HepG2 (cell line): ENCODE data around the gene TRPC1. TPM values are rescaled to one million over a fixed set of nuclear protein-coding genes. Genes with fewer than 3 reads are reported as not detected.

Source experiments
- ARNT ChIP-seq: fragments of 450-650 bp; IDR thresholded peaks from 2 replicates; pipeline ENCODE4 v1.6.1; 2017
- CHD2 ChIP-seq: IDR thresholded peaks from 2 replicates; pipeline ENCODE4 v1.6.1; 2011; ENCODE audit warnings: low read depth, low read length, improper control_type of control experiment
- CREM ChIP-seq, 2 experiments: sonication (generic) in 1 of 2; formaldehyde crosslinking in 1 of 2; IDR thresholded peaks; 2 replicates each; pipeline versions ENCODE4 v1.4.0 to v1.6.1; 2016 to 2020; ENCODE audit warnings: antibody characterized with exemption in 1 of 2, mild to moderate bottlenecking in 1 of 2, missing genetic modification reagents in 1 of 2
- EZH2 ChIP-seq: conservative IDR thresholded peaks from 2 replicates; pipeline ENCODE4 v1.6.1; 2012; ENCODE audit warnings: mild to moderate bottlenecking, low read depth, low read length, moderate library complexity
- FOXK2 ChIP-seq: fragments of 450-650 bp; IDR thresholded peaks from 2 replicates; pipeline ENCODE4 v1.6.1; 2016
- MAFG ChIP-seq: sonication (generic); formaldehyde crosslinking; IDR thresholded peaks from 2 replicates; pipeline ENCODE4 v1.5.1; 2020; ENCODE audit warnings: mild to moderate bottlenecking, missing genetic modification reagents
- MTA1 ChIP-seq: sonication (generic); formaldehyde crosslinking; IDR thresholded peaks from 2 replicates; pipeline ENCODE4 v1.4.0; 2020; ENCODE audit warnings: missing genetic modification reagents, mild to moderate bottlenecking, borderline replicate concordance
- REL ChIP-seq: sonication (generic); formaldehyde crosslinking; conservative IDR thresholded peaks from 2 replicates; pipeline ENCODE4 v1.8.0; 2022; ENCODE audit warnings: mild to moderate bottlenecking, missing genetic modification reagents, moderate library complexity
- RFXAP ChIP-seq: sonication (generic); formaldehyde crosslinking; IDR thresholded peaks from 2 replicates; pipeline ENCODE4 v1.4.0; 2020; ENCODE audit warnings: missing genetic modification reagents, borderline replicate concordance
- TRAFD1 ChIP-seq: sonication (generic); formaldehyde crosslinking; IDR thresholded peaks from 2 replicates; pipeline ENCODE4 v1.5.1; 2020; ENCODE audit warnings: missing genetic modification reagents, mild to moderate bottlenecking, borderline replicate concordance
- XBP1 ChIP-seq: sonication (generic); formaldehyde crosslinking; IDR thresholded peaks from 2 replicates; pipeline ENCODE4 v1.5.0; 2020; ENCODE audit warnings: missing genetic modification reagents
- ZFP62 ChIP-seq: sonication (generic); formaldehyde crosslinking; IDR thresholded peaks from 2 replicates; pipeline ENCODE4 v1.4.0; 2020; ENCODE audit warnings: missing genetic modification reagents
- ZNF333 ChIP-seq: sonication (generic); formaldehyde crosslinking; IDR thresholded peaks from 2 replicates; pipeline ENCODE4 v1.4.0; 2020; ENCODE audit warnings: mild to moderate bottlenecking, missing genetic modification reagents, borderline replicate concordance
- ZNF44 ChIP-seq: sonication (generic); formaldehyde crosslinking; IDR thresholded peaks from 2 replicates; pipeline ENCODE4 v1.5.1; 2020; ENCODE audit warnings: mild to moderate bottlenecking, missing genetic modification reagents
- ZNF687 ChIP-seq: sonication (generic); formaldehyde crosslinking; IDR thresholded peaks from 2 replicates; pipeline ENCODE4 v1.5.1; 2020; ENCODE audit warnings: mild to moderate bottlenecking, missing genetic modification reagents, moderate library complexity
- ZNF761 ChIP-seq: sonication (generic); formaldehyde crosslinking; conservative IDR thresholded peaks from 2 replicates; pipeline ENCODE4 v1.4.0; 2020; ENCODE audit warnings: mild to moderate bottlenecking, missing genetic modification reagents
- ZNF839 ChIP-seq: sonication (generic); formaldehyde crosslinking; IDR thresholded peaks from 2 replicates; pipeline ENCODE4 v1.4.0; 2020; ENCODE audit warnings: missing genetic modification reagents, mild to moderate bottlenecking, borderline replicate concordance
- polyA plus RNA-seq, 8 experiments: library from polyadenylated mRNA; depleted of rRNA in 3 of 8; stranded (reverse) in 7 of 8; unstranded in 1 of 8; fragments of >200 nt; fragmentation: Illumina TruSeq in 4 of 8; extraction: Trizol in 4 of 8; gene quantifications; 2 replicates each; pipeline versions ENCODE4 v1.2.1 to v1.2.3, GENCODE V29; 2011 to 2016; ENCODE audit warnings: low read depth in 4 of 8, missing spikeins in 1 of 8, mixed read lengths in 1 of 8; ENCODE audit not compliant: insufficient read depth in 1 of 8
- total RNA-seq, 5 experiments: library from RNA; depleted of rRNA; stranded (reverse); fragments of >200 nt; fragmentation: Illumina TruSeq; extraction: Trizol; gene quantifications; 2 replicates each; pipeline ENCODE4 v1.2.3, GENCODE V29; 2016; ENCODE audit warnings: low read depth in 1 of 5
- TF ChIP-seq, protein P1 (sequence below): sonication (generic); formaldehyde crosslinking; IDR thresholded peaks from 2 replicates; pipeline ENCODE4 v1.5.0; 2020; ENCODE audit warnings: missing genetic modification reagents
- TF ChIP-seq, protein P2 (sequence below): sonication (generic); formaldehyde crosslinking; IDR thresholded peaks from 2 replicates; pipeline ENCODE4 v1.4.0; 2020; ENCODE audit warnings: missing genetic modification reagents
- TF ChIP-seq, protein P3 (sequence below): sonication (generic); formaldehyde crosslinking; IDR thresholded peaks from 2 replicates; pipeline ENCODE4 v1.8.0; 2022; ENCODE audit warnings: mild to moderate bottlenecking, missing genetic modification reagents, moderate library complexity

TRPC1 gene
- total and polyA plus RNA-seq, 2 of the 13 experiments (the other 11 are each of a cell fraction or from before 2014, with no cell fraction given), result 10.8 to 13.1 TPM

GRCh38 chr3:142724682-142725356 lies 985 bp downstream of the TRPC1 start (continued):
- TF ChIP-seq MTA1 (peak; percentile 46; the same call in 1 of the 2 replicates), MAFG (CRISPR knock-in tag) (no peak), CREM (IDR thresholded peaks at IDR 0.05) (no peak), CREM (CRISPR knock-in tag; IDR thresholded peaks at IDR 0.05) (no peak), XBP1 (CRISPR knock-in tag) (no peak), TRAFD1 (no peak), ARNT (no peak), ZNF333 (CRISPR knock-in tag) (peak; percentile 28; the same call in 1 of the 2 replicates), FOXK2 (no peak), ZNF839 (CRISPR knock-in tag) (no peak), ZNF687 (peak; percentile 84), EZH2 (no peak), REL (no peak), ZNF44 (CRISPR knock-in tag) (no peak), CHD2 (no peak), ZFP62 (CRISPR knock-in tag) (no peak), RFXAP (CRISPR knock-in tag) (no peak), ZNF761 (CRISPR knock-in tag) (no peak)
- TF ChIP-seq, protein P1, sequence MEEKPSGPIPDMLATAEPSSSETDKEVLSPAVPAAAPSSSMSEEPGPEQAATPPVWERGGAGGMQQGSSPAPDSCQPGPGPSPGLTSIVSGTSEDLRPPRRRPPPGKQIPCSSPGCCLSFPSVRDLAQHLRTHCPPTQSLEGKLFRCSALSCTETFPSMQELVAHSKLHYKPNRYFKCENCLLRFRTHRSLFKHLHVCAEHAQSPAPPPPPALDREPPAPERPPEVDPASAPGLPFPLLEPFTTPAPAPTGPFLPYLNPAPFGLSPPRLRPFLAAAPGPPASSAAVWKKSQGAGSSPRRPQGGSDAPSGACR (CRISPR knock-in tag), result peak; percentile 74; the same call in 1 of the 2 replicates
- TF ChIP-seq, protein P2, sequence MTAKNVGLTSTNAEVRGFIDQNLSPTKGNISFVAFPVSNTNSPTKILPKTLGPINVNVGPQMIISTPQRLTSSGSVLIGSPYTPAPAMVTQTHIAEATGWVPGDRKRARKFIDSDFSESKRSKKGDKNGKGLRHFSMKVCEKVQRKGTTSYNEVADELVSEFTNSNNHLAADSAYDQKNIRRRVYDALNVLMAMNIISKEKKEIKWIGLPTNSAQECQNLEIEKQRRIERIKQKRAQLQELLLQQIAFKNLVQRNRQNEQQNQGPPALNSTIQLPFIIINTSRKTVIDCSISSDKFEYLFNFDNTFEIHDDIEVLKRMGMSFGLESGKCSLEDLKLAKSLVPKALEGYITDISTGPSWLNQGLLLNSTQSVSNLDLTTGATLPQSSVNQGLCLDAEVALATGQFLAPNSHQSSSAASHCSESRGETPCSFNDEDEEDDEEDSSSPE (CRISPR knock-in tag), result no peak
- TF ChIP-seq, protein P3, sequence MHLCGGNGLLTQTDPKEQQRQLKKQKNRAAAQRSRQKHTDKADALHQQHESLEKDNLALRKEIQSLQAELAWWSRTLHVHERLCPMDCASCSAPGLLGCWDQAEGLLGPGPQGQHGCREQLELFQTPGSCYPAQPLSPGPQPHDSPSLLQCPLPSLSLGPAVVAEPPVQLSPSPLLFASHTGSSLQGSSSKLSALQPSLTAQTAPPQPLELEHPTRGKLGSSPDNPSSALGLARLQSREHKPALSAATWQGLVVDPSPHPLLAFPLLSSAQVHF (CRISPR knock-in tag), result peak; percentile 86; the same call in 1 of the 2 replicates
